WTC11 (cell line): ENCODE results near the gene CCNQ.

Experiments used
- ATF2 ChIP-seq: sonication (generic); formaldehyde crosslinking; IDR thresholded peaks from 2 replicates; pipeline ENCODE4 v1.8.1; 2022; ENCODE audit warnings: low read depth, missing genetic modification reagents, borderline replicate concordance
- ATF3 ChIP-seq: sonication (generic); formaldehyde crosslinking; conservative IDR thresholded peaks from 2 replicates; pipeline ENCODE4 v1.8.1; 2022; ENCODE audit warnings: mild to moderate bottlenecking, missing genetic modification reagents
- CREB1 ChIP-seq: sonication (generic); formaldehyde crosslinking; IDR thresholded peaks from 2 replicates; pipeline ENCODE4 v1.8.0; 2023; ENCODE audit warnings: mild to moderate bottlenecking, missing genetic modification reagents
- CTCF ChIP-seq: fragments of 200-600 bp; IDR thresholded peaks from 2 replicates; pipeline ENCODE4 v1.8.0; 2022; ENCODE audit warnings: antibody characterized with exemption
- MAX ChIP-seq: sonication (generic); formaldehyde crosslinking; IDR thresholded peaks from 2 replicates; pipeline ENCODE4 v1.8.0; 2022; ENCODE audit warnings: mild to moderate bottlenecking, missing genetic modification reagents
- NFE2L1 ChIP-seq: sonication (generic); formaldehyde crosslinking; IDR thresholded peaks from 2 replicates; pipeline ENCODE4 v1.8.1; 2023; ENCODE audit warnings: missing genetic modification reagents
- STAT6 ChIP-seq: sonication (generic); formaldehyde crosslinking; conservative IDR thresholded peaks from 2 replicates; pipeline ENCODE4 v1.8.1; 2023; ENCODE audit warnings: mild to moderate bottlenecking, low read depth, missing genetic modification reagents, moderate library complexity
- TEAD1 ChIP-seq: sonication (generic); formaldehyde crosslinking; IDR thresholded peaks from 2 replicates; pipeline ENCODE4 v1.8.0; 2022; ENCODE audit warnings: mild to moderate bottlenecking, missing genetic modification reagents
- TEAD4 ChIP-seq: sonication (generic); formaldehyde crosslinking; IDR thresholded peaks from 2 replicates; pipeline ENCODE4 v1.8.0; 2022; ENCODE audit warnings: mild to moderate bottlenecking, missing genetic modification reagents
- TP53 ChIP-seq: sonication (generic); formaldehyde crosslinking; IDR thresholded peaks from 2 replicates; pipeline ENCODE4 v1.8.1; 2023; ENCODE audit warnings: mild to moderate bottlenecking, missing genetic modification reagents
- ZNF232 ChIP-seq: sonication (generic); formaldehyde crosslinking; IDR thresholded peaks from 2 replicates; pipeline ENCODE4 v1.8.0; 2022; ENCODE audit warnings: mild to moderate bottlenecking, missing genetic modification reagents
- ZNF317 ChIP-seq: sonication (generic); formaldehyde crosslinking; IDR thresholded peaks from 2 replicates; pipeline ENCODE4 v1.8.1; 2023; ENCODE audit warnings: low read depth, mild to moderate bottlenecking, moderate library complexity, missing genetic modification reagents, borderline replicate concordance

GRCh38 chrX:153633048-153633447 lies 34.1 kb upstream of the CCNQ start:
- TF ChIP-seq ATF3 (CRISPR knock-in tag) (no peak), TP53 (CRISPR knock-in tag) (no peak), STAT6 (CRISPR knock-in tag) (no peak), NFE2L1 (no peak), ZNF317 (CRISPR knock-in tag) (no peak), TEAD4 (CRISPR knock-in tag) (no peak), TEAD1 (CRISPR knock-in tag) (no peak), CTCF (no peak), ZNF232 (no peak), CREB1 (CRISPR knock-in tag) (no peak), MAX (CRISPR knock-in tag) (no peak), ATF2 (CRISPR knock-in tag) (no peak)
